Liver (tissue), 9 donors: Measurements from ENCODE around the gene GRAMD2B. TPM values are rescaled to one million over a fixed set of nuclear protein-coding genes. Genes with fewer than 3 reads are reported as not detected.

Source experiments
- DNase-seq: peaks from one replicate; pipeline ENCODE4 v3.0.0-alpha.2; 2017; ENCODE audit warnings: low spot score
- H3K27ac ChIP-seq, 2 donors: one replicate each; pipeline ENCODE4 v1.7.0; 2013; ENCODE audit warnings: inconsistent platforms in 2 of 2, low read length in 2 of 2, control low read depth in 1 of 2, low read depth in 1 of 2, mild to moderate bottlenecking in 1 of 2
- H3K27me3 ChIP-seq, 4 donors: one replicate each; pipeline versions ENCODE4 v1.6.1 to v1.7.0; 2013; ENCODE audit warnings: low read length in 3 of 4, inconsistent platforms in 1 of 4, mild to moderate bottlenecking in 1 of 4, moderate library complexity in 1 of 4; ENCODE audit not compliant: control insufficient read depth in 4 of 4, insufficient read depth in 4 of 4
- H3K36me3 ChIP-seq, 4 donors: one replicate each; pipeline versions ENCODE4 v1.6.1 to v1.7.0; 2013; ENCODE audit warnings: low read length in 3 of 4, mild to moderate bottlenecking in 3 of 4, low read depth in 1 of 4, moderate library complexity in 1 of 4; ENCODE audit not compliant: control insufficient read depth in 4 of 4, insufficient read depth in 3 of 4
- H3K4me1 ChIP-seq, 4 donors: one replicate each; pipeline versions ENCODE4 v1.6.1 to v1.7.0; 2013; ENCODE audit warnings: low read length in 3 of 4, mild to moderate bottlenecking in 3 of 4, moderate library complexity in 1 of 4; ENCODE audit not compliant: control insufficient read depth in 4 of 4, insufficient read depth in 4 of 4
- H3K4me3 ChIP-seq, 3 donors: one replicate each; pipeline versions ENCODE4 v1.6.1 to v1.7.0; 2013; ENCODE audit warnings: low read length in 3 of 3, control low read depth in 1 of 3, low read depth in 1 of 3, mild to moderate bottlenecking in 1 of 3
- H3K9ac ChIP-seq, 2 donors: one replicate each; pipeline ENCODE4 v1.7.0; 2013; ENCODE audit warnings: low read length in 2 of 2, mild to moderate bottlenecking in 2 of 2, moderate library complexity in 2 of 2, control low read depth in 1 of 2, low read depth in 1 of 2
- H3K9me3 ChIP-seq, 4 donors: one replicate each; pipeline versions ENCODE4 v1.6.1 to v1.7.0; 2013; ENCODE audit warnings: low read length in 3 of 4; ENCODE audit not compliant: control insufficient read depth in 4 of 4
- ATF3 ChIP-seq: IDR thresholded peaks from 2 replicates; pipeline ENCODE4 v1.6.1; 2016; ENCODE audit warnings: antibody characterized with exemption
- EGR1 ChIP-seq, 2 donors: IDR thresholded peaks; 2 replicates each; pipeline ENCODE4 v1.6.1; 2016 to 2018; ENCODE audit warnings: antibody characterized with exemption in 2 of 2, low read depth in 2 of 2
- FOXA1 ChIP-seq: IDR thresholded peaks from 2 replicates; pipeline ENCODE4 v1.6.1; 2016; ENCODE audit warnings: antibody characterized with exemption
- FOXA2 ChIP-seq: IDR thresholded peaks from 2 replicates; pipeline ENCODE4 v1.6.1; 2016; ENCODE audit warnings: antibody characterized with exemption
- HNF4A ChIP-seq, 2 donors: conservative IDR thresholded peaks; 2 replicates each; pipeline ENCODE4 v1.6.1; 2016; ENCODE audit warnings: antibody characterized with exemption in 2 of 2, mild to moderate bottlenecking in 2 of 2
- HNF4G ChIP-seq: IDR thresholded peaks from 2 replicates; pipeline ENCODE4 v1.6.1; 2016; ENCODE audit warnings: antibody characterized with exemption
- JUND ChIP-seq, 2 donors: IDR thresholded peaks; 2 replicates each; pipeline ENCODE4 v1.6.1; 2016; ENCODE audit warnings: antibody characterized with exemption in 2 of 2
- MAX ChIP-seq: IDR thresholded peaks from 2 replicates; pipeline ENCODE4 v1.6.1; 2016; ENCODE audit warnings: antibody characterized with exemption
- NR2F2 ChIP-seq: IDR thresholded peaks from 2 replicates; pipeline ENCODE4 v1.6.1; 2016; ENCODE audit warnings: antibody characterized with exemption
- RAD21 ChIP-seq, 2 donors: IDR thresholded peaks; 2 replicates each; pipeline ENCODE4 v1.6.1; 2016; ENCODE audit warnings: antibody characterized with exemption in 2 of 2, mild to moderate bottlenecking in 2 of 2
- RXRA ChIP-seq, 2 donors: IDR thresholded peaks; 2 replicates each; pipeline ENCODE4 v1.6.1; 2017 to 2018; ENCODE audit warnings: antibody characterized with exemption in 2 of 2, mild to moderate bottlenecking in 1 of 2
- SP1 ChIP-seq: IDR thresholded peaks from 2 replicates; pipeline ENCODE4 v1.6.1; 2018; ENCODE audit warnings: antibody characterized with exemption, mild to moderate bottlenecking
- TAF1 ChIP-seq: conservative IDR thresholded peaks from 2 replicates; pipeline ENCODE4 v1.6.1; 2016; ENCODE audit warnings: antibody characterized with exemption, mild to moderate bottlenecking
- YY1 ChIP-seq: IDR thresholded peaks from 2 replicates; pipeline ENCODE4 v1.6.1; 2016; ENCODE audit warnings: antibody characterized with exemption, mild to moderate bottlenecking
- WGBS: extraction: QIAGEN DNeasy Blood & Tissue Kit; methylation state at CpG from one replicate; pipeline ENCODE4 v1.1.7; 2013; 5-methylcytosine and 5-hydroxymethylcytosine counted together
- polyA plus RNA-seq, 2 donors: library from polyadenylated mRNA; stranded (reverse) in 1 of 2; unstranded in 1 of 2; fragments of 200-250 nt in 1 of 2; fragments of >200 nt in 1 of 2; fragmentation: Nextera tagmentation in 1 of 2; extraction: Ambion mirVana in 1 of 2; gene quantifications; one replicate each; pipeline versions ENCODE4 v1.2.1 to v1.2.3, GENCODE V29; 2013 to 2015
- total RNA-seq, 2 donors: library from RNA; depleted of rRNA; stranded (reverse); fragments of >200 nt; gene quantifications; one replicate each; pipeline ENCODE4 v1.2.3, GENCODE V29; 2014
- TF ChIP-seq, protein P1 (sequence below): IDR thresholded peaks from 2 replicates; pipeline ENCODE4 v1.6.1; 2016; ENCODE audit warnings: antibody characterized with exemption, mild to moderate bottlenecking
- TF ChIP-seq, protein P2 (sequence below): fragments of 150-350 bp; IDR thresholded peaks from 2 replicates; pipeline ENCODE4 v1.5.1; 2017; ENCODE audit warnings: improper control_type of control experiment, low read depth, low read length; ENCODE audit not compliant: missing input control
- TF ChIP-seq, protein P3 (sequence below): IDR thresholded peaks from 2 replicates; pipeline ENCODE4 v1.6.1; 2016; ENCODE audit warnings: antibody characterized with exemption
- donor health status: healthy.
- donor health status: healthy.
- donor health status: healthy.
- donor health status: healthy.
- donor health status: healthy.

The GRAMD2B gene
- total and polyA plus RNA-seq, 4 donors, result 6.5 to 24.1 (median 13.5) TPM

DNA sequence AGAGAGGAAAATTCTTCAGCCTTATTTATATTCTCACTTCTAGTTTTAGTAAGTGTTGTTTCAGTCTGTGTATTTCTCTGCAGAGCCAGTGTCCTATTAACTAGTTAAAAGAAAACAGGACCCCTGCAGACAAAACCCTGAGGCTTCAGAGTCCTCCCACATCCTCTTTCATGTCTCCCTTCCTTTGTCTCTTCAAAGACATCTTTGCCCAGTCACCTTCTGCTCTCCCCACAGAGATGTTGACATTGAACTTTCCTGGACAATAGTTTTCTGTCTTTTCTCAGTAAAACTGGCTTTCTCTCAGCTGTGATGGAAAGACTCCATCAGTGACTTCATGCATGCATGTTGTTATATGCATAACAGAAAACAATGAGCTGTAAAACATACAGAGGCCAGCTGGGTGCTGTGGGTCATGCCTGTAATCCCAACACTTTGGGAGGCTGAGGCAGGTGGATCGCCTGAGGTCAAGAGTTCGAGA is 20.2 kb downstream of the GRAMD2B start:
- TF ChIP-seq JUND (IDR thresholded peaks at IDR 0.05) (no peak), SP1 (no peak), HNF4A (conservative IDR thresholded peaks at IDR 0.05) (no peak), FOXA1 (no peak), ATF3 (no peak), TAF1 (no peak), NR2F2 (no peak), MAX (no peak), RXRA (IDR thresholded peaks at IDR 0.05) (no peak), EGR1 (IDR thresholded peaks at IDR 0.05; ENCODE audit: low read depth in 2 of 2) (no peak), YY1 (no peak), FOXA2 (no peak), HNF4G (no peak)
- TF ChIP-seq, protein P1, sequence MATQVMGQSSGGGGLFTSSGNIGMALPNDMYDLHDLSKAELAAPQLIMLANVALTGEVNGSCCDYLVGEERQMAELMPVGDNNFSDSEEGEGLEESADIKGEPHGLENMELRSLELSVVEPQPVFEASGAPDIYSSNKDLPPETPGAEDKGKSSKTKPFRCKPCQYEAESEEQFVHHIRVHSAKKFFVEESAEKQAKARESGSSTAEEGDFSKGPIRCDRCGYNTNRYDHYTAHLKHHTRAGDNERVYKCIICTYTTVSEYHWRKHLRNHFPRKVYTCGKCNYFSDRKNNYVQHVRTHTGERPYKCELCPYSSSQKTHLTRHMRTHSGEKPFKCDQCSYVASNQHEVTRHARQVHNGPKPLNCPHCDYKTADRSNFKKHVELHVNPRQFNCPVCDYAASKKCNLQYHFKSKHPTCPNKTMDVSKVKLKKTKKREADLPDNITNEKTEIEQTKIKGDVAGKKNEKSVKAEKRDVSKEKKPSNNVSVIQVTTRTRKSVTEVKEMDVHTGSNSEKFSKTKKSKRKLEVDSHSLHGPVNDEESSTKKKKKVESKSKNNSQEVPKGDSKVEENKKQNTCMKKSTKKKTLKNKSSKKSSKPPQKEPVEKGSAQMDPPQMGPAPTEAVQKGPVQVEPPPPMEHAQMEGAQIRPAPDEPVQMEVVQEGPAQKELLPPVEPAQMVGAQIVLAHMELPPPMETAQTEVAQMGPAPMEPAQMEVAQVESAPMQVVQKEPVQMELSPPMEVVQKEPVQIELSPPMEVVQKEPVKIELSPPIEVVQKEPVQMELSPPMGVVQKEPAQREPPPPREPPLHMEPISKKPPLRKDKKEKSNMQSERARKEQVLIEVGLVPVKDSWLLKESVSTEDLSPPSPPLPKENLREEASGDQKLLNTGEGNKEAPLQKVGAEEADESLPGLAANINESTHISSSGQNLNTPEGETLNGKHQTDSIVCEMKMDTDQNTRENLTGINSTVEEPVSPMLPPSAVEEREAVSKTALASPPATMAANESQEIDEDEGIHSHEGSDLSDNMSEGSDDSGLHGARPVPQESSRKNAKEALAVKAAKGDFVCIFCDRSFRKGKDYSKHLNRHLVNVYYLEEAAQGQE, result no peak
- TF ChIP-seq, protein P2, sequence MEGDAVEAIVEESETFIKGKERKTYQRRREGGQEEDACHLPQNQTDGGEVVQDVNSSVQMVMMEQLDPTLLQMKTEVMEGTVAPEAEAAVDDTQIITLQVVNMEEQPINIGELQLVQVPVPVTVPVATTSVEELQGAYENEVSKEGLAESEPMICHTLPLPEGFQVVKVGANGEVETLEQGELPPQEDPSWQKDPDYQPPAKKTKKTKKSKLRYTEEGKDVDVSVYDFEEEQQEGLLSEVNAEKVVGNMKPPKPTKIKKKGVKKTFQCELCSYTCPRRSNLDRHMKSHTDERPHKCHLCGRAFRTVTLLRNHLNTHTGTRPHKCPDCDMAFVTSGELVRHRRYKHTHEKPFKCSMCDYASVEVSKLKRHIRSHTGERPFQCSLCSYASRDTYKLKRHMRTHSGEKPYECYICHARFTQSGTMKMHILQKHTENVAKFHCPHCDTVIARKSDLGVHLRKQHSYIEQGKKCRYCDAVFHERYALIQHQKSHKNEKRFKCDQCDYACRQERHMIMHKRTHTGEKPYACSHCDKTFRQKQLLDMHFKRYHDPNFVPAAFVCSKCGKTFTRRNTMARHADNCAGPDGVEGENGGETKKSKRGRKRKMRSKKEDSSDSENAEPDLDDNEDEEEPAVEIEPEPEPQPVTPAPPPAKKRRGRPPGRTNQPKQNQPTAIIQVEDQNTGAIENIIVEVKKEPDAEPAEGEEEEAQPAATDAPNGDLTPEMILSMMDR, result no peak
- 99% methylated on average over 2 of the region's 2 CpGs for WGBS

DNA sequence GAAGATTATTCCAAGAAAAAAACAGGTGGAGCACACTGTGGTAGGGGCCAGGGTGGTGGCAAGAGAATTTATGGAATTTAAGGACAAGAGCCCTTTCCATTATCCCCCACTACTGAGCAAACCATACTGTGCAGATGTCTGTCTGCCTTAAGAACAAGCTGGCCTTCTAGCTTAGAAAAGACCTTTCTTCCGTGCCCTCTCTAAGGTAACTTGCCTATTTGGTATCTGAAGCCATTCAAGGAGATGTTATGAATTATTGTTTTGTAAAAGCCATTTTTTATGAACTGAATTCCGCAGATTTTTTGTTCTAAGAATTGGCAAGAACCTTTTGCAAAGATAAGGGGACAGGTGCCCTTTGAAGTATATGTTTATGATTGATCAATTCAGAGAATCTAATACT is 20.9 kb downstream of the GRAMD2B start:
- DNase-seq, result no peak
- 99% methylated on average over 2 of the region's 2 CpGs for WGBS
- Histone ChIP-seq H3K9ac (no peak overlapping the region), H3K27me3 (no peaks in the 10 kb centered on the region), H3K27ac (no peak overlapping the region), H3K36me3 (peaks cover 1 to 4% (median 3%) of the 10 kb centered on the region in 4 donors), H3K9me3 (no peaks in the 10 kb centered on the region), H3K4me3 (no peak overlapping the region), H3K4me1 (no peaks in the 10 kb centered on the region)
- TF ChIP-seq, protein P2, result no peak
- TF ChIP-seq YY1, result no peak
- no peak for TF ChIP-seq MAX
- TF ChIP-seq, protein P3, sequence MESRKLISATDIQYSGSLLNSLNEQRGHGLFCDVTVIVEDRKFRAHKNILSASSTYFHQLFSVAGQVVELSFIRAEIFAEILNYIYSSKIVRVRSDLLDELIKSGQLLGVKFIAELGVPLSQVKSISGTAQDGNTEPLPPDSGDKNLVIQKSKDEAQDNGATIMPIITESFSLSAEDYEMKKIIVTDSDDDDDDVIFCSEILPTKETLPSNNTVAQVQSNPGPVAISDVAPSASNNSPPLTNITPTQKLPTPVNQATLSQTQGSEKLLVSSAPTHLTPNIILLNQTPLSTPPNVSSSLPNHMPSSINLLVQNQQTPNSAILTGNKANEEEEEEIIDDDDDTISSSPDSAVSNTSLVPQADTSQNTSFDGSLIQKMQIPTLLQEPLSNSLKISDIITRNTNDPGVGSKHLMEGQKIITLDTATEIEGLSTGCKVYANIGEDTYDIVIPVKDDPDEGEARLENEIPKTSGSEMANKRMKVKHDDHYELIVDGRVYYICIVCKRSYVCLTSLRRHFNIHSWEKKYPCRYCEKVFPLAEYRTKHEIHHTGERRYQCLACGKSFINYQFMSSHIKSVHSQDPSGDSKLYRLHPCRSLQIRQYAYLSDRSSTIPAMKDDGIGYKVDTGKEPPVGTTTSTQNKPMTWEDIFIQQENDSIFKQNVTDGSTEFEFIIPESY, result no peak
- TF ChIP-seq, protein P1, result no peak
- no peak for TF ChIP-seq TAF1
- TF ChIP-seq HNF4A (conservative IDR thresholded peaks at IDR 0.05), result no peak
- no peak for TF ChIP-seq RAD21 (IDR thresholded peaks at IDR 0.05)

More for the DNA sequence above, 20.2 kb downstream of the GRAMD2B start:
- no peaks in the 10 kb centered on the region for H3K27me3 ChIP-seq
- H3K4me3 ChIP-seq, result no peak overlapping the region
- DNase-seq, result no peak
- no peaks in the 10 kb centered on the region for H3K4me1 ChIP-seq
- H3K36me3 ChIP-seq, result peaks cover 1 to 8% (median 4%) of the 10 kb centered on the region in 4 donors
- no peaks in the 10 kb centered on the region for H3K9me3 ChIP-seq
- H3K27ac ChIP-seq, result no peak overlapping the region
- H3K9ac ChIP-seq, result no peak overlapping the region
